Measurements from ENCODE around the gene TMEM60.

Gene TMEM60

DNA sequence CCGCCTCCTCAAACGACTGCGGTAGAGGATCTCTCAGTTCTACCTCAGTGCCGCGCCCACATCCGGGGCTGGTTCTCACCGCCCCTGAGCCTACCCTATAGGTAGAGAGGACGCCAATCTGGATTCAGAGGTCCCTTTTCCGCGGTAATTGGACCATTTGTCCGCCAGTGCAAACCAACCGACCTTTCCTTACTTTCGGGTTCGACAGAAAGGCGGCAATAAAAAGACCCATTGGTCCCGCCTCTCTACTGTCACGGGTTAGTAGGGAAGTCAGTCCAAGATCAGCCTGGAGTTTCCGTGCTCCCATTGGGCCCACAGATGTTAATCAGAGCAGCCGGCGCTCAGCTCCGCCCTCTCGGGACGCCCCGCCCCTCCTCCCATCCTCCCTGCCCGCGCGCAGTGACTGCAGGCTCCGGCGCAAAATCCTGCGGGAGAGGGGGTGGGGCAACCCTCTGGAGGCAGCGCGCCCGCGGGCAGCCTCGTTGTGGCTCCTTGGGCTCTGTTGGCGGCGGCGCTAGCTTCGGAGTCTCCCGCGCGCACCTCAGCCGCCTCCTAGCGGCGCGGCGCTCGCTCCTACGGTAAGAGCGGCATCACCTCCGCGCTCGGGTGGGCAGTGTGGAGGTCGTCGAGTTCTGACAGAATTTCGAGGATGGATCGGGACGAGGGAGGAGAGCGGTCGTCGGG lies at the start of gene TMEM60, which contains the start of gene PHTF2:
TMEM60 (minus strand) TSS at position 41 of the 684 bp plus-strand sequence. CDS start 4,061 bp downstream, outside the sequence.
PHTF2 (plus strand) TSS at position 380 of the 684 bp plus-strand sequence.
- TF ChIP-seq, protein P1, sequence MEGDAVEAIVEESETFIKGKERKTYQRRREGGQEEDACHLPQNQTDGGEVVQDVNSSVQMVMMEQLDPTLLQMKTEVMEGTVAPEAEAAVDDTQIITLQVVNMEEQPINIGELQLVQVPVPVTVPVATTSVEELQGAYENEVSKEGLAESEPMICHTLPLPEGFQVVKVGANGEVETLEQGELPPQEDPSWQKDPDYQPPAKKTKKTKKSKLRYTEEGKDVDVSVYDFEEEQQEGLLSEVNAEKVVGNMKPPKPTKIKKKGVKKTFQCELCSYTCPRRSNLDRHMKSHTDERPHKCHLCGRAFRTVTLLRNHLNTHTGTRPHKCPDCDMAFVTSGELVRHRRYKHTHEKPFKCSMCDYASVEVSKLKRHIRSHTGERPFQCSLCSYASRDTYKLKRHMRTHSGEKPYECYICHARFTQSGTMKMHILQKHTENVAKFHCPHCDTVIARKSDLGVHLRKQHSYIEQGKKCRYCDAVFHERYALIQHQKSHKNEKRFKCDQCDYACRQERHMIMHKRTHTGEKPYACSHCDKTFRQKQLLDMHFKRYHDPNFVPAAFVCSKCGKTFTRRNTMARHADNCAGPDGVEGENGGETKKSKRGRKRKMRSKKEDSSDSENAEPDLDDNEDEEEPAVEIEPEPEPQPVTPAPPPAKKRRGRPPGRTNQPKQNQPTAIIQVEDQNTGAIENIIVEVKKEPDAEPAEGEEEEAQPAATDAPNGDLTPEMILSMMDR (IDR thresholded peaks at IDR 0.05; ENCODE audit: insufficient read depth, low read depth, low read length, missing control alignments) = peak; percentile 49
- peak; percentile 100 for DNase-seq (ENCODE audit: low read depth)

DNA sequence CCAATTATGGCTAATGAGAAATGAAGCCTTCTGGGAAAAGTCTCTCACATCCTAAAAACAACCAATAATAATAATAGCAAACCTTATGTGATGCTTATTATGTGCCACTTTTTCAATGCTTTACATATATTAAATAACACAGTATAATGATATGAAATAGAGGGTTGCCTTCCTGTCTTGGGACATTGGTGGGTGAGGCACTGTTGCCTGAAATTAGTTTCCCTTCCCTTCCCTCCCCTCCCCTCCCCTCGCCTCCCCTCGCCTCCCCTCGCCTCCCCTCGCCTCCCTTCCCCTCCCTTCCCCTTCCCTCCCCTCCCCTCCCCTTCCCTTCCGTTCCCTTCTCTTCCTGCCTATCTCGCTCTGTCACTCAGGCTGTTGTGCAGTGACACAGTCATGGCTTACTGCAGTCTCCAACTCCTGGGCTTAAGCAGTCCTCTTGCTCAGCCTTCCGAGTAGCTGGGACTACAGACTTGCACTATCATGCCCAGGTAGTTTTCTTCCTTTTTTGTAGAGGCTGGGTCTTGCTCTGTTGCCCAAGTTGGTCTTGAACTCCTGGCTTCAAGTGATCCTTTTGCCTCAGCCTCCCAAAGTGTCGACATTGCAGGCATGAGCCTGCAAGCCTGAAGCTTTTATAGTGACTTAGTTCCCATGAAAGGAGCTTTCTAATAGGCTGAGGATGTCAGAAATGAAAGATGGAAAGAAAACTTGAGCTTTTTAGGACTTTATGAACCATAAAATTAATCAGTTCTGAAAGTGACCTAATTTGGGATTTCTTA lies 48.3 kb upstream of the TMEM60 start:
- no peak for DNase-seq (ENCODE audit: low read depth)
- TF ChIP-seq, protein P1 (IDR thresholded peaks at IDR 0.05; ENCODE audit: insufficient read depth, low read depth, low read length, missing control alignments) = no peak
- no peak overlapping the region for H3K4me3 ChIP-seq (ENCODE audit: low read length)

More for the DNA sequence above, at the start of gene TMEM60, which contains the start of gene PHTF2:
- H3K4me3 ChIP-seq (ENCODE audit: low read length) = peak within 1 kb of the TSS; percentile 93

GRCh38 chr7:77843194-77843593 lies 45.0 kb upstream of the TMEM60 start:
- DNase-seq (ENCODE audit: low read depth) = no peak
- TF ChIP-seq, protein P1 (IDR thresholded peaks at IDR 0.05; ENCODE audit: insufficient read depth, low read depth, low read length, missing control alignments) = no peak
- no peak overlapping the region for H3K4me3 ChIP-seq (ENCODE audit: low read length)

GRCh38 chr7:77839919-77840318 lies 41.7 kb upstream of the TMEM60 start:
- TF ChIP-seq, protein P1 (IDR thresholded peaks at IDR 0.05; ENCODE audit: insufficient read depth, low read depth, low read length, missing control alignments) = no peak
- H3K4me3 ChIP-seq (ENCODE audit: low read length) = no peak overlapping the region
- DNase-seq (ENCODE audit: low read depth) = no peak

DNA sequence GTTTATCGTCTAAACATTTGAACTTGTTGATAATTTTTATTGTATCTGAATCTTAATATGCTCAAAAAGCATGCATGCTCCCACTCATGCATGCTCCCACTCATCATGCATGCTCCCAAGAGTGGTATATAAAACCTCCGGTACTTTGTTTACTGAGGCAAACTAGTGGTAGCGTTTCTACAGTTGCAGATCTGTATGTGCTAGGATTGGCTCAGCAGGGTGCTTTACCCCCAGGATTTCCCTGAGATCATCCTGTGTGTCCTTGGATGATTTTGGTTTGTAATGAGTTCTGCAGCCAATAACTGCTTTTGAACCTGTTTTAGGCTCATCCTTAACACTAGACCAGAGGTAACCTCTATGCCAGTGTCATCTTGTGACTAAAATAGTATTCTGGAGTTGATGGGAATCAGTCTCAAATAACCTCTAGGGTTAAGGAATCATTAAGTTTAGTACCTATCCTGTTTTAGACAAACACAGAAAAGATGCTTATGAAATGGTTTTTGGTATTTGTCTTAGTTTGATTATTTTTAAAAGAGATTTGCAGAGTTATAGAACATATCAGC lies 40.8 kb upstream of the TMEM60 start:
- no peak for DNase-seq (ENCODE audit: low read depth)
- TF ChIP-seq, protein P1 (IDR thresholded peaks at IDR 0.05; ENCODE audit: insufficient read depth, low read depth, low read length, missing control alignments) = no peak
- H3K4me3 ChIP-seq (ENCODE audit: low read length) = no peak overlapping the region

DNA sequence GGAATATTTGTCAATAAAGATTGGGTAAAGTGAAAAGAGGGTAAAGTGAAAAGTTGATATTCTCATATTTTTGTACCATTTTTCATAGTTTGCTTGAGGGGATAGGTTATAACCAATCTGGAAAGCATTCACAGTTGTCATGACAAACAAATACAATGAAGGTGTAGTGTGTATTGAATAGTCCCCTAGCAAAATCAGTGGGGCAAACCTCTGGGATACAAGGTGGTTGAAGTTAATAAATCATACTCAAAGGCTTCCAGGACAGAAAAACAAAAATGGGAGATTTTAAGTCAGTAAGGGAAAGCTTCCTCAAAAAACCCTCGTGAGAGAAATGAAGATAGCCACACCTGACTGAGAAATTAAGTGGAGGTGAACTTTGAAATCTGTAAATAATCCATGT lies 39.7 kb upstream of the TMEM60 start:
- no peak overlapping the region for H3K4me3 ChIP-seq (ENCODE audit: low read length)
- TF ChIP-seq, protein P1 (IDR thresholded peaks at IDR 0.05; ENCODE audit: insufficient read depth, low read depth, low read length, missing control alignments) = no peak
- DNase-seq (ENCODE audit: low read depth) = no peak

Measured in epithelial cell of esophagus (primary cell).